IPS-11a (cell line): ENCODE results near the gene SSX3.
"Not testable (repeated sequence)": the region's sequence is repeated elsewhere in the genome, so short reads cannot be mapped to it uniquely, and the experiment has no call there.

Source experiments
- H3K4me3 ChIP-seq: one replicate; pipeline ENCODE4 v1.5.1; 2013; ENCODE audit warnings: low read depth, low read length, control low read depth

SSX3 gene, protein sequence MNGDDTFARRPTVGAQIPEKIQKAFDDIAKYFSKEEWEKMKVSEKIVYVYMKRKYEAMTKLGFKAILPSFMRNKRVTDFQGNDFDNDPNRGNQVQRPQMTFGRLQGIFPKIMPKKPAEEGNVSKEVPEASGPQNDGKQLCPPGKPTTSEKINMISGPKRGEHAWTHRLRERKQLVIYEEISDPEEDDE

DNA sequence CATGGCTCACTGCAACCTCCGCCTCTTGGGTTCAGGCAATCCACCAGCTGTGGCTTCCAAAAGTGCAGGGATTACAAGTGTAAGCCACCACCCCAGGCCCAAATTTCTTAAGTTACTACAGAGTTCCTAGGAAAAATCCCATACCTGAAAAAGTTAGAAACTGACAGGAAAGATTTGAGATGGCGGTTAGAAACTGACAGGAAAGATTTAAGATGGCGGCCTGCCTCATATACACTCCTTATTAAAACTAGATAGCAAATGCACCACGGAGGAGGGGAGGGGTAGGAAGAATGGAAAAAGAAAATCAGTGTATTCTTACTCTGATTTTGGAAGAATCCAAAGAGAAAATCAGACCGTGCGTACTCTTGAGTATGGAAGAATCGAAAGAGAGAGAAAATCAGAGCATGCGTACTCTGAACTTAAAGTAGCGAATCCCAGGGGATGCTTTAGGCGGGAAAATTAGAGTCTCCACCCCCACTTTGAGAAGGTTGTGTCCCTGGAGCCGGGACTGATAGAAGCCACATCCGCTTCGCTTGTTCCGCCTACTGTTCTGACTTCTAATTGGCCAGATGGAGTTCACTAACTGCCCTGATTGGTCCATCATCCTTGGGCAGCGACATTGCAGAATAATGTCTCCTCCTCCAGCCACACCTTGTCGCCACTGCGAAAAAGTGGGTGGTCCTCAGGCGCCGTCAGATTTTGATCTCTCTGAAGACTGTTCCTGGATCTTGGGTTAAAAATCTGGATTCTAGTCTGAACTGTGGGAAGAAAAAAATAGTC lies at the start of gene SSX3:
Gene SSX3, minus strand, starts transcription at position 389 of the 780 bp plus-strand sequence. CDS start 1,454 bp downstream, outside the sequence.
- H3K4me3 ChIP-seq: not testable (repeated sequence)

DNA sequence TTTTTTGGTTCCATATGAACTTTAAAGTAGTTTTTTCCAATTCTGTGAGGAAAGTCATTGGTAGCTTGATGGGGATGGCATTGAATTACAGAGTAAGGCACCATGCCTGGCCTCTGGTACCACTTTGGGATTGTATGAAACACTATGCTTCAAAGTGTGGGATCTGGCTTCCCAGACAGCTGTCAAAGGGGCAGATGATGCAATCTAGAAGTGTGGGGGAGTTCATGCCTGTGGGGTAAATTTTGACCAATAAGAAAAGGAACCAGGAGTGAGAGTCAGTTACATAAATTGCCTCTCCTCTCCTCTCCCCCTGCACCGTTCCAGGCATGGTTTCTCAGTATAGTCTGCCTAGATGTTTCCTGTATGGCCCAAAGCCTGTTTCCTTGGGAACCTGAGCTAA lies 41.3 kb upstream of the SSX3 start:
- not testable (repeated sequence) for H3K4me3 ChIP-seq

DNA sequence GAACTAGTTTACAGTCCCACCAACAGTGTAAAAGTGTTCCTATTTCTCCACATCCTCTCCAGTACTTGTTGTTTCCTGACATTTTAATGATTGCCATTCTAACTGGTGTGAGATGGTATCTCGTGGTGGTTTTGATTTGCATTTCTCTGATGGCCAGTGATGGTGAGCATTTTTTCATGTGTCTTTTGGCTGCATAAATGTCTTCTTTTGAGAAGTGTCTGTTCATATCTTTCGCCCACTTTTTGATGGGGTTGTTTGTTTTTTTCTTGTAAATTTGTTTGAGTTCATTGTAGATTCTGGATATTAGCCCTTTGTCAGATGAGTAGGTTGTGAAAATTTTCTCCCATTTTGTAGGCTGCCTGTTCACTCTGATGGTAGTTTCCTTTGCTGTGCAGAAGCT lies 40.4 kb upstream of the SSX3 start:
- not testable (repeated sequence) for H3K4me3 ChIP-seq

DNA sequence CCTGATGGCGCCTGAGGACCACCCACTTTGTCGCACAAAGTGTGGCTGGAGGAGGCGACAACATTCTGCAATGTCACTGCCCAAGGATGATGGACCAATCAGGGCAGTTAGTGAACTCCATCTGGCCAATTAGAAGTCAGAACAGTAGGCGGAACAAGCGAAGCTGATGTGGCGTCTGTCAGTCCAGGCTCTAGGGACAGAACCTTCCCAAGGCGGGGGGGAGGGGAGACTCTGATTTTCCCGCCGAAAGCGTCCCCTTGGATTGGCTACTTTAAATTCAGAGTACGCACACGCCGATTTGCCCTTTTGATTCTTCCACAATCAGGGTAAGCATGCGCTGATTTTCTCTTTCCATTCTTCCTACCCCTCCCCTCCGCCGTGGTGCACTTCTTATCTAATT lies 26.7 kb upstream of the SSX3 start, which contains the start of gene SSX4:
Gene SSX4, plus strand, starts transcription at position 301 of the 400 bp plus-strand sequence. CDS start 515 bp downstream, outside the sequence.
- H3K4me3 ChIP-seq: not testable (repeated sequence)

DNA sequence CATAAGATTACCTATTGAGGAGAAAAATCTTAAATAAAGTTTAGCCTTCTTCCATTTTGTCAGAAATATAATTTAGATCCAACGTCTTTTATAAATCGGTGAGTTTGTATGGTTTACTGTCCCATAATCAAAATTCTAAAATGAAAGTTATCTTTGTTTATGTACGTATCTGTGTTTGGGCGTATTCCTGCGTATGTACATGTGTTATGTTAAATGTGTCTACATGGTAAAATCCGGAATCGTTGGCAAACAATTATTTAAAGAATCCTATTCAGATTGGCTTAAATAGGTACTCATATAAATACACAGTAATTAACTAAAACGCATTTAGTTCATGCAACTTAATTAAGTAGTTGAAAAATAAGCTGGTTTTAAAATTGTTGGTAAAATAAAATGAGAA lies 13.9 kb upstream of the SSX3 start:
- not testable (repeated sequence) for H3K4me3 ChIP-seq

DNA sequence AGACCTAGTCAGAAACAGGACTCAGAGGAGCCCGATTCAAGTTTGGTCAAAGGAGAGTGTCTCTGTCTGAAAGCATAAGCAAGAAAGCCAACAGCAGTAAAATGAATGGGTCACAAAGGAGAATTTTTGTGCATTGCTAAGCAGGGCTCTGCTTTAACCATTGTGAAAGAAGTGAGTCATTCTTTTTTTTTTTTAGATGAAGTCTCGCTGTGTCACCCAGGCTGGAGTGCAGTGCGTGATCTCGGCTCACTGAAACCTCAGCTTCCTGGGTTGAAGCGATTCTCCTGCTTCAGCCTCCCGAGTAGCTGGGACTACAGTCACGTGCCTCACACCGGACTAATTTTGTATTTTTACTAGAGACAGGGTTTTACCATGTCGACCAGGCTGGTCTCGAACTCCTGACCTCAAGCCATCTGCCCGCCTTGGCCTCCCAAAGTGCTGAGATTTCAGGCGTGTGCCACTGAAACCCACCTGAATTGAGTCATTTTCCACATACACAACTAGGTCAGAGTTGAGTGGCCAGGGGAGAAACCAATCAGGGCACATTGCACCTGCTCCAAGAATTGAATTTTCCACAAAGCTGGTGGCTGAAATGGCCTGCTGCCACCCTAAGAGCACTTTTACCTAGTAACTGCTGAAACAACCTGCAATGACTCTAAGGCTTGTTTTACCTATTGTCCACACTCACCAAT lies 11.4 kb upstream of the SSX3 start:
- not testable (repeated sequence) for H3K4me3 ChIP-seq

DNA sequence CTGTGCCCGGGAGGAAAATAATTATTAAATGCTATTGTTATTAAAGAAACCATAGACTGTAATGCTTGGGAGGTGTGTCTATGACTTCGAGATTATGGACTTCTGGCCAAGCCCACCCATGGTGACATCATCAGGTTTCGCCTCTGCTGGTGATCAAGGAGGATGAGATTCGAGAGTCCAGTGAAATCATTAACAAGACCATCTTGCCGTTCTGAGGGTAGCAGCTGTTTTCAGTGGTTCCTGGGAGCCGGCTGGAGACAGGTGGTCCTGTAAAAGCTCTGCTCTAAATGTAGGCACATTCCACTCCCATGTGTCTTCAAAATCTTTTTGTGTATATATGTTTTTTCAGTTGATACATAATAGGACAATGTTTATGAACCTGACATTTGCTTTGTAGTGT lies 2.8 kb upstream of the SSX3 start:
- H3K4me3 ChIP-seq: not testable (repeated sequence)

DNA sequence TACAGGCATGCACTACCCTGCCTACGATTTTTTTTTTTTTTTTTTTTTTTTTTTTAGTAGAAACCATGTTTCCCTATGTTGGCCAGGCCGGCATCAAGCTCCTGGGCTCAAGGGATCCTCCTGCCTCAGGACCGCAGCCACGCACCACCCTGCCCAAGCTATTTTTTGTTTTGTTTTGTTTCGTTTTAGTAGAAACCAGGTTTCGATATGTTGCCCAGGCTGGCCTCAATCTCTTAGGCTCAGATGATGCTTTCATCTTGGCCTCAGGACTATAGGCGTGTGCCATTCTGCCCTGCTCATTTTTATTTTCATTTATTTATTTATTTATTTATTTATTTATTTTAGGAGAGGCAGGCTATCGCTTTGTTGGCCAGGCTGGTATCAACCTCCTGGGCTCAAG lies 1.2 kb upstream of the SSX3 start:
- H3K4me3 ChIP-seq: no peak overlapping the region

DNA sequence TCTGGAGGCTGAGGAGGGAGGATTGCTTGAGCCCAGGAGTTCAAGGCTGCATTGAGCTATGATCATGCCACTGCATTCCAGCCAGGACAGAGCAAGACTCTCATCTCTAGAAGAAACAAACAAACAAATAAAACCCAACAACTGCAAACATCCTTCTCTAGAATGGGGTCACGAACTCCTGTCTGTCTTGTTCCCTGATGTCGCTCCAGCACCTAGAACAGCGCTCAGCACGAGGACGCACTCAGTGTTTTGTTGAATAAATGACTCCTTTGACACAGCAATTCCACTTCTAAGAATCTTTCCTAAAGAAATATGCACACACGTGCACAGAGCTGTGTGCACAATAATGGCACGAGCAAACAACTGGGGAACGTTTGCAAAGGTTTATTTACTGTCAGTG lies 10.4 kb downstream of the SSX3 start:
- H3K4me3 ChIP-seq: not testable (repeated sequence)

DNA sequence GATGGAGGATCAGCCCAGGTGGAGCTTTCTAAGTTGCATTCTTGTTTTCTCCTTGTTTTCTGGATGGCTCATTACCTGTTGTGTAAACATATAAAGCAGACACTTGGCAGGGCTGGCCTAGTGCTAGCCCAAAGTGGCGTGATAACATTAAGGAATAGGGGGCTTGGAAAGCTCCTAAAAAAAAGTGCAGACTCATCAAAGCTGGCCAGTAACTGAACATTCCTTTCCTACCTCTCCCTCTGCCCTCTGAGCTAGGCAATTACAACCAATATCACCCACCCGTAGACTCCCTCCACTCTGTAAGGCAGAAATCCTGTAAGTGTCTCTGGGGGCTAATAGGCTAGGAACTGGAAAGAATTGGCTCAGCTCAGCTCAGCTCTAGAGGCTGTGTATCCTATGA lies 42.5 kb downstream of the SSX3 start:
- not testable (repeated sequence) for H3K4me3 ChIP-seq

DNA sequence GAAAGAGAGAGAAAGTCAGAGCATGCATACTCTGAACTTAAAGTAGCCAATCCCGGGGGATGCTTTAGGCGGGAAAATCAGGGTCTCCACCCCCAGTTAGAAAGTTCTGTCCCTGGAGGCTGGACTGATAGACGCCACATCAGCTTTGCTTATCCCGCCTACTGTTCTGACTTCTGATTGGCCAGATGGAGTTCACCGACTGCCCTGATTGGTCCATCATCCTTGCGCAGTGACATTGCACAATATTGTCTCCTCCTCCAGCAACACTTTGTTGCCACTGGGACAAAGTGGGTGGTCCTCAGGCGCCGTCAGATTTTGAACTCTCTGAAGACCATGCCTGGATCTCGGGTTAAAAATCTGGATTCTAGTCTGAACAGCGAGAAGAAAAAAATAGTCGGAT lies 50.3 kb downstream of the SSX3 start:
- no peak overlapping the region for H3K4me3 ChIP-seq
